ENCODE measurements around the gene TNRC18.

TNRC18 gene

DNA sequence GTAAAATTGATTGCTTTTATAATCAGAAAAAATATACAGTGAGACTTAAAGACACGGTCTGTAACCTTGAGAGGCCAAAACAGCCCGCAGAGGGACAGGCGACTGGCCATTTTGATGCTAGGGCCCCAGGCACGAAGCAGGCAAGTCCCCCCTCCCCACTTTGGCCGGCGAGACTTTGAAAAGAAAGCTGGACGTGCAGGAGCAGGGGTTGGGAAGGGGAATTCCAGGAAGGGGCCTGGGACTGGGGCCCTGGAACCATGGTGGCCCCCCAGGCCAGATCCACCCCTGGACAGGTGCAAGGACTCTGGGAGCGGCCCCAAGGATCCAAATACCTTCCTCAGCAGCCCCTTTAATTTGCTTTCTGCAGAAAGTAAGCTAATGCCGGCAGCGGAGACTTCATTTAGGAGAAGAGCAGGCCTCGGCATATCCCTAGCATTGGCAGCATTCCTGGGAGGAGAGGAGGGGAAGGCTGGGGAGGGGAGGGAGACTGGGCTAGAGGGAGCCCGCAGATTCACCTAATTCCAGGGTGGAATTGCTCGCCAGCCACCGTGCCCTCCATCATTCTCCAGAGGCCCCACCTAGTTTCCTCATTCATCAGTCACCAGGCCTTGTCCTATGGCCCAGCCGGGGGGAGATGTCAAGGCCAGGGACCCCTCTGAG is 24.9 kb upstream of the TNRC18 start:
- DNase-seq = no peak

DNA sequence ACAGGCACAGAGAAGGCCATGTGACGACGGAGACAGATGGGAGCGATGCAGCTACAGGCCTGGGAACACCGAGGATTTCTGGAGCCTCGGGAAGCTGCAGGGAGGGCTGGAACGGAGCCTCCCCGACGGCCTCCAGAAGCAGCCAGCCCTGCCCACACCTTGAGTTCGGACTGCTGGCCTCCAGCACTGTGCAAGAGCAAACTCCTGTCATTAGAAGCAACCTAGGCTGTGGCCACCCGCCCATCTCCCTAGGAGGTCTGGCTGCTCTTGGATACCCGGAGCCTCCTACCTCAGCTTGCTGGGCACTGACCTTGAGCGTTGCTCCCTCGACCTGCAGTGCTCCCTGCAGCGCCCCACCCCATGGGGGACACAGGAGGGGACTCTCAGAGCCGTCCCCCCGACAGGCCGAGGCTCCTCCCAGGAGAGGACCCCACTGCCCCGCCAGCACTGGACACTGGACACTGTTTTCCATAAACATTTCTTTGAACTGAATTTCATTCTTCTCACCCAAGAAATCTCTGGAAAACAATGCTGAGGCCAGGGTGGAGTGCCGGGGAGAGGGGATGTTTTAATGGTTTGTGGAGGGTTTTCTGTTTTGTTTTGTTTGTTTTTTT is 22.5 kb upstream of the TNRC18 start:
- no peak for DNase-seq

DNA sequence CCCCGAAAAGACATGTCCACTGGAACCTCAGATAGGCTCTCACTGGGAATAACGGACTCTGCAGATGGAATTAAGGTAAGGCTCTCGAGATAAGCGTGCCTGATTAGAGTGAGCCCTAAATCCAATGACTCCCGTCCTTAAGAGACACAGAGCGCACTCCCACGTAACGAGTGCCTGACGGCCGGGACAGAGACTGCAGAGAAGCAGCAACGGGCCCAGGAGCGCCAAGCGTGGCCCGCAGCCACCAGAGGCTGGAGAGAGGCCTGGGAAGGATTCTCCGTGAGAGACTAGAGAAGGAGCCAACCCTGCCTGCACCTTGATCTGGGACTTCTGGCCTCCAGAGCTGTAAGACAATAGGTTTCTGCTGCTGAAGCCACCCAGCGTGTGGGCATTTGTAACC is 20.0 kb upstream of the TNRC18 start:
- DNase-seq = no peak

GRCh38 chr7:5442757-5443305 is 19.2 kb upstream of the TNRC18 start:
- no peak for DNase-seq

- no peak for DNase-seq
Observed at GRCh38 chr7:5441840-5442503, 18.3 kb upstream of the TNRC18 start.

GRCh38 chr7:5439572-5440496 is 16.2 kb upstream of the TNRC18 start:
- DNase-seq = no peak

DNA sequence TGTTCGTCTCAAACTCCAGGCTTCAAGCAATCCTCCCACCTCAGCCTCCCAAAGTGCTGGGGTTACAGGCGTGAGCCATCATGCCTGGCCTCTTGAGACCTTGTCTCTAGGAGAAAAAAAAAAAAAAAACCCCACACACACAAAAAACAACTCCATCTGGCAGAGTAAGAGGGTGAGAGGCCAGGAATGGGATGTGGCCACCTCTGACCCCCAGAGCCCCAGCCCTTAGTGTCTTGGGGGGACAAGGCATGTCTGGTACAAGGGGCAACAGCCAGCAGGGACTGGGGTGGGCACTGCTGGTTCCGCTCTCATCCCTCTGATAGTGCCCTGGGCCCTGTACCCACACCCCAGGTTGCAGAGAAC is 15.6 kb upstream of the TNRC18 start:
- DNase-seq = no peak

DNA sequence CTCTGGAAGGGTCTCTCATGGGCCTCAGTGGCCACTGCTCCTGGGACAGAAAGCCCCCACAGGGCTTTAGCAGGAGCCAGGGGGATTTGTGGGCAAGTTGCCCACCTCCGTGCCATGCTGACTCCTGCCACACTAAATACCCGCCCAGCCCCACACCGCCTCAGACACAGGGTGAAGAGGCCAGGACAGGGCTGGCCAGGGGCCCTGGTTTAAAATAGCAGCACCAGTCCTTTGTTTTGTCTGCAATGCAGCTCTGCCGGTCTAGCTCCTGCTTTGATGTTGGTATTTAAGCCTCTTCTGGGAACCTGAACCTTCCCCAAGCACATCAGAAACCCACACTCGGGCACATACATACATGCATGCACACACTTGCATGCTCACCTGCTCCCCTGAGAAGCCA is 14.4 kb upstream of the TNRC18 start:
- DNase-seq = no peak

- DNase-seq = no peak
Observed at GRCh38 chr7:5437348-5437892, 13.8 kb upstream of the TNRC18 start.

- no peak for DNase-seq
Observed at GRCh38 chr7:5436003-5436678, 12.5 kb upstream of the TNRC18 start.

GRCh38 chr7:5435291-5436002 is 11.8 kb upstream of the TNRC18 start:
- no peak for DNase-seq

DNA sequence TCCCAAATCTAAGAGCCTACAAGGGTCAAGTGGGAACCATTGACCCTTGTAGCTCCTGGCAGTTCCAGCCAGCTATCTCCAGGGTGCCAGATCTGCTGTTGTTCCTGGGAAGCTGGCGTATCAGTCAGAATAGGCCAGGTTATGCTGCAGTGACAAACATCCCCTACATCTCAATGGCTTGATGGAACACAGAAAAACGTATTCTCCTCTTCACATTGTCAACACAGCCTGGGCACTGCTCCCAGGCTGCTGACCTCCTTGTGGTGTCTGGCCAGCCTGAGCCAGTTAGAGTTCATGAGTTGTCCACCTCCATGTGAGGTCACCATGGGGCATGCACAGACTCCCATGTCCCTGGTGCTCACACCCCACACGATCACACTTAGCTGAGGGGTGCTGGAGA is 9.5 kb upstream of the TNRC18 start:
- no peak for DNase-seq

- DNase-seq = no peak
Observed at GRCh38 chr7:5432691-5433090, 9.1 kb upstream of the TNRC18 start.

GRCh38 chr7:5431560-5432015 is 8.0 kb upstream of the TNRC18 start:
- no peak for DNase-seq

GRCh38 chr7:5430612-5430947 is 6.9 kb upstream of the TNRC18 start:
- no peak for DNase-seq

GRCh38 chr7:5429857-5430611 is 6.4 kb upstream of the TNRC18 start:
- DNase-seq = no peak

DNA sequence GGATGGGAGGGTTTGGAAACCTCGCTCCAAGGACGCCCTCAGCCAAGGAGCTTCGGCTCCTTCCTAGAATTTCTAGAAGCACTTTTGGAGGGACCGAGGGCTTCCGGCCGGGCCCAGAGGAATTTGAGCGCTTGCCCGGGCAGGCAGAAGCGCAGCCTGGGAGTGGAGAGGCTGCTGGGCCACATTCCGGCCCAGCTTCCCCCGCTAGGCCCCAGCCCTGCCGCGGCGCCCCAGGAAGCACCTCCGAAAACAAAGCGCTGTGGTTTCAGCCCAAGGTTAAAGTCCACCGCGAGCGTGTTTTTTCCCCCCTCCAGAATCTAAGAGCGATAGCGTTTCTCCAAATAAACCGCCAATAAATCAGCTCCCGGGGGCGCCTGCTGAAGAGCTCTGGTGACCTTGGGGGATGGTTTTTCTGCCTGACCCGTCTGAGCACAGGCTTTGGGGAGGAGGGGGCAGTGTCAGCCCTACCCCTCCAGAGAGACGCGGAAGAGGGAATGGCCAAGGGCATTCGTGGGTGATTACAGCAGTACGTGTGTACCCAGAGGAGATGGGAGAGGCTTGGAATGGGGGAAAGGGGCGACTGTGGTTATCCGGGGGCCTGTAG is 5.7 kb upstream of the TNRC18 start:
- no peak for DNase-seq

DNA sequence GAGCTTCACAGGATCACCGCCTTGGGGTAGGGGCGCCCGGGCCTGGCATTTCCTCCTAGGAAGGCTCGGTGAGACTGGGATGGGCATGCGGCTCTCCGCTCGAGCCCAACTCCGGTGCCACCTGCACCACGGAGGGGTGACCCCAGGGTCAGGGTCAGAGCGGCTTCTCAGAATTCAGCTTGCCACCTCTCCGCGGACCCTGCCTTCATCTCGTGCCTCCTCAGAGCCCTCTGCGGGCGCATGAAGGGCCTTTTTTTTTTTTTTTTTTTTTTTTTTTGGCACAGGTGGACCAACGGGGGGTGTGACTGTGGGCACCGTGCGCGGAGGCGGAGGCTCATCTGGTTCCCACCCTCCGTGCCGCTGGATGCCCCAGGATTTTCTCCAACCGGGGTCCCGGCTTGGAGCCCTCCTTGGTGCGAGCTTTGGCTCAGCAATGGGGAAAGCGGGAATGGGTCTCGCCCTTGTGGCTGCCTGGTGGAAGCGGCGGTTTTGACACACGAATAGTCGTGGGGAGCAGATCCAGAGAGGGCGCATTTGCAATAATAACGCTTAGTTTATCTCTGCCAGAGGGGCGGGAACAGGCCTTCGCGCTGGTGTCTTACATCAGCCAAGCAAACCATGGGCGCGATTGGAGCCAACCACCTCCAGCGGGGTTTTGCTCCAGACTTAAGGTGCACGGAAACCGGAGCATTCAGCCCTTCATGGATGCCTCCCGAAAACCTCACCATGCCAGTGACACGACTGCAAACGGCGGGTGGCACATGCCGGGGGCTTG is 5.0 kb upstream of the TNRC18 start:
- no peak for DNase-seq

- no peak for DNase-seq
Observed at GRCh38 chr7:5426226-5426475, 2.5 kb upstream of the TNRC18 start.

All from SW 1271 (cell line).